HEK293 (cell line): ENCODE measurements around the gene GPR3.

Source experiments
- KLF9 ChIP-seq: fragments of 450-650 bp; formaldehyde crosslinking; IDR thresholded peaks from 2 replicates; pipeline ENCODE4 v1.5.1; 2016; ENCODE audit warnings: missing biosample characterization, missing genetic modification characterization, low read depth
- SALL2 ChIP-seq: fragments of 450-650 bp; formaldehyde crosslinking; IDR thresholded peaks from 2 replicates; pipeline ENCODE4 v1.5.0; 2017; ENCODE audit warnings: missing biosample characterization, mild to moderate bottlenecking, missing genetic modification characterization, borderline replicate concordance
- SCRT1 ChIP-seq: fragments of 450-650 bp; formaldehyde crosslinking; IDR thresholded peaks from 2 replicates; pipeline ENCODE4 v1.5.1; 2016; ENCODE audit warnings: missing biosample characterization, missing genetic modification characterization, borderline replicate concordance
- SP7 ChIP-seq: fragments of 450-650 bp; formaldehyde crosslinking; IDR thresholded peaks from 2 replicates; pipeline ENCODE4 v1.5.1; 2016; ENCODE audit warnings: missing biosample characterization, missing genetic modification characterization
- ZBTB21 ChIP-seq: fragments of 450-650 bp; formaldehyde crosslinking; IDR thresholded peaks from 2 replicates; pipeline ENCODE4 v1.5.1; 2017; ENCODE audit warnings: missing biosample characterization, missing genetic modification characterization
- ZNF114 ChIP-seq: fragments of 450-650 bp; formaldehyde crosslinking; IDR thresholded peaks from 2 replicates; pipeline ENCODE4 v1.5.0; 2017; ENCODE audit warnings: missing biosample characterization, missing genetic modification characterization
- ZNF140 ChIP-seq: fragments of 450-650 bp; formaldehyde crosslinking; IDR thresholded peaks from 2 replicates; pipeline ENCODE4 v1.5.1; 2016; ENCODE audit warnings: missing biosample characterization, missing genetic modification characterization
- ZNF157 ChIP-seq: fragments of 450-650 bp; formaldehyde crosslinking; IDR thresholded peaks from 2 replicates; pipeline ENCODE4 v1.5.1; 2016; ENCODE audit warnings: missing biosample characterization, missing genetic modification characterization
- ZNF221 ChIP-seq: fragments of 450-650 bp; formaldehyde crosslinking; IDR thresholded peaks from 2 replicates; pipeline ENCODE4 v1.5.1; 2017; ENCODE audit warnings: missing biosample characterization, missing genetic modification characterization, borderline replicate concordance
- ZNF24 ChIP-seq: fragments of 450-650 bp; formaldehyde crosslinking; IDR thresholded peaks from 2 replicates; pipeline ENCODE4 v1.5.1; 2016; ENCODE audit warnings: missing biosample characterization, missing genetic modification characterization
- ZNF292 ChIP-seq: fragments of 450-650 bp; formaldehyde crosslinking; IDR thresholded peaks from 2 replicates; pipeline ENCODE4 v1.5.1; 2016; ENCODE audit warnings: low read depth, missing biosample characterization, missing genetic modification characterization, borderline replicate concordance
- ZNF843 ChIP-seq: fragments of 450-650 bp; formaldehyde crosslinking; IDR thresholded peaks from 2 replicates; pipeline ENCODE4 v1.5.1; 2016; ENCODE audit warnings: missing biosample characterization, missing genetic modification characterization
- TF ChIP-seq, protein P1 (sequence below): fragments of 450-650 bp; formaldehyde crosslinking; IDR thresholded peaks from 2 replicates; pipeline ENCODE4 v1.5.1; 2017; ENCODE audit warnings: missing biosample characterization, missing genetic modification characterization
- TF ChIP-seq, protein P2 (sequence below): fragments of 450-650 bp; formaldehyde crosslinking; IDR thresholded peaks from 2 replicates; pipeline ENCODE4 v1.5.1; 2016; ENCODE audit warnings: missing biosample characterization, missing genetic modification characterization
- TF ChIP-seq, protein P3 (sequence below): fragments of 450-650 bp; formaldehyde crosslinking; conservative IDR thresholded peaks from 2 replicates; pipeline ENCODE4 v1.5.1; 2016; ENCODE audit warnings: low read depth, missing biosample characterization, missing genetic modification characterization
- TF ChIP-seq, protein P4 (sequence below): fragments of 450-650 bp; formaldehyde crosslinking; optimal IDR thresholded peaks from 2 replicates; pipeline ENCODE3; 2016; ENCODE audit warnings: missing biosample characterization, mild to moderate bottlenecking, missing genetic modification characterization

Gene GPR3

DNA sequence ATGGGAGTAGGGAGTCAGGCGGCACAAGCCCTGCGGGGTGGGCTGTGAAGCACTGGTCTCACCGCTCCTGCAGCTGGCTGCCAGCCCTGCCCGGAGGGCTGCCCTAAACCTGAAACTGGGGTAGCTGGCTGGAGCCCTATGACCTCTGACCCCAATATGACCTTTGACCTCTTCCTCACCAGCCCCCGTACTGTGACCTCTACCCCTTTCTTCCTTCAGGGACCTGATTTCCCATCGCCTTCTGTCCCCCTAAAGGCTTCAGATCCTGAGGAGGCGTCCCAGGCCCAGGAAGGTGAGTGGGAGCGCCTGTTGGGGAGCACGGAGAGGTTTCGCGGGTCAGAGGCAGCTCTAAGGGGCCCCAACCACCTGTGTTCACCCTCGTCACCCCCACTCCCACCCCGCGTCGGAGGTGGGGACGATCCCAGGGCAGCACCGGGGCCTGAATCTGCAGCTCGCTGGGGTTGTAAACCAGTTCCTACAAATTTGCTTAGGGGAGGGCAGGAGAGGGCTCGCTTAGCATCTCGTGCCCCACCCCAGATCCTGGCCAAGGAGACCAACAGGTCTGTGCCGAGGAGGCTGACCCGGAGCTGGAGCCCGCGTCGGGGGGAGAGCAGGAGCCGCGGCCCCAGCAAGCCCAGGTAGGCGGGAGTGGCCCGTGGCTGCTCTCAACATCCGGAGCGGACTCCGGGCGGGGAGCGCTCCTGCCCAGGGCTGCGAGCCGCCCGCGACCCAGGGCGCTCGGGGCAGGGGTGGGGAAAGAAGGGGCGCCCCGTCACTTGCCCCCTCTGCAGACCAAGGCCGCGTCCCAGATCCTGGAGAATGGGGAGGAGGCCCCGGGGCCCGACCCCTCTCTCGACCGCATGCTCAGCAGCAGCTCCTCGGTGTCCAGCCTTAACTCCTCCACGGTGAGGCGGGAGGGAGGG, 43.3 kb upstream of the GPR3 start (continued):
- TF ChIP-seq SP7 (tag by site-specific recombination) (0 out of 2 replicates have a peak, but pooled peaks have one; percentile 34), KLF9 (tag by site-specific recombination) (0 out of 2 replicates have a peak, but pooled peaks have one; percentile 27), ZNF140 (no peak), ZNF221 (tag by site-specific recombination) (no peak), ZNF24 (no peak), ZNF114 (no peak), ZNF843 (tag by site-specific recombination) (0 out of 2 replicates have a peak, but pooled peaks have one; percentile 5), SALL2 (no peak), ZBTB21 (no peak), ZNF157 (tag by site-specific recombination) (no peak), SCRT1 (tag by site-specific recombination) (peak; percentile 90), ZNF292 (tag by site-specific recombination) (no peak)
- TF ChIP-seq, protein P1, sequence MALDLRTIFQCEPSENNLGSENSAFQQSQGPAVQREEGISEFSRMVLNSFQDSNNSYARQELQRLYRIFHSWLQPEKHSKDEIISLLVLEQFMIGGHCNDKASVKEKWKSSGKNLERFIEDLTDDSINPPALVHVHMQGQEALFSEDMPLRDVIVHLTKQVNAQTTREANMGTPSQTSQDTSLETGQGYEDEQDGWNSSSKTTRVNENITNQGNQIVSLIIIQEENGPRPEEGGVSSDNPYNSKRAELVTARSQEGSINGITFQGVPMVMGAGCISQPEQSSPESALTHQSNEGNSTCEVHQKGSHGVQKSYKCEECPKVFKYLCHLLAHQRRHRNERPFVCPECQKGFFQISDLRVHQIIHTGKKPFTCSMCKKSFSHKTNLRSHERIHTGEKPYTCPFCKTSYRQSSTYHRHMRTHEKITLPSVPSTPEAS (tag by site-specific recombination) = no peak
- TF ChIP-seq, protein P2, sequence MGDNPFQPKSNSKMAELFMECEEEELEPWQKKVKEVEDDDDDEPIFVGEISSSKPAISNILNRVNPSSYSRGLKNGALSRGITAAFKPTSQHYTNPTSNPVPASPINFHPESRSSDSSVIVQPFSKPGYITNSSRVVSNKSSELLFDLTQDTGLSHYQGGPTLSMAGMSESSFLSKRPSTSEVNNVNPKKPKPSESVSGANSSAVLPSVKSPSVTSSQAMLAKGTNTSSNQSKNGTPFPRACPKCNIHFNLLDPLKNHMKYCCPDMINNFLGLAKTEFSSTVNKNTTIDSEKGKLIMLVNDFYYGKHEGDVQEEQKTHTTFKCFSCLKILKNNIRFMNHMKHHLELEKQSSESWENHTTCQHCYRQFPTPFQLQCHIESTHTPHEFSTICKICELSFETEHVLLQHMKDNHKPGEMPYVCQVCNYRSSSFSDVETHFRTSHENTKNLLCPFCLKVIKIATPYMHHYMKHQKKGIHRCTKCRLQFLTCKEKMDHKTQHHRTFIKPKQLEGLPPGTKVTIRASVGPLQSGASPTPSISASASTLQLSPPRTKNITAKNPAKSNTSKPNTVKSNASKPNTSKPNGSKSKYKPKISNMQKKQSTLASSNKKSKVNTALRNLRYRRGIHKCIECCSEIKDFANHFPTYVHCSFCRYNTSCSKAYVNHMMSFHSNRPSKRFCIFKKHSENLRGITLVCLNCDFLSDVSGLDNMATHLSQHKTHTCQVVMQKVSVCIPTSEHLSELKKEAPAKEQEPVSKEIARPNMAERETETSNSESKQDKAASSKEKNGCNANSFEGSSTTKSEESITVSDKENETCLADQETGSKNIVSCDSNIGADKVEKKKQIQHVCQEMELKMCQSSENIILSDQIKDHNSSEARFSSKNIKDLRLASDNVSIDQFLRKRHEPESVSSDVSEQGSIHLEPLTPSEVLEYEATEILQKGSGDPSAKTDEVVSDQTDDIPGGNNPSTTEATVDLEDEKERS (tag by site-specific recombination) = no peak
- TF ChIP-seq, protein P3, sequence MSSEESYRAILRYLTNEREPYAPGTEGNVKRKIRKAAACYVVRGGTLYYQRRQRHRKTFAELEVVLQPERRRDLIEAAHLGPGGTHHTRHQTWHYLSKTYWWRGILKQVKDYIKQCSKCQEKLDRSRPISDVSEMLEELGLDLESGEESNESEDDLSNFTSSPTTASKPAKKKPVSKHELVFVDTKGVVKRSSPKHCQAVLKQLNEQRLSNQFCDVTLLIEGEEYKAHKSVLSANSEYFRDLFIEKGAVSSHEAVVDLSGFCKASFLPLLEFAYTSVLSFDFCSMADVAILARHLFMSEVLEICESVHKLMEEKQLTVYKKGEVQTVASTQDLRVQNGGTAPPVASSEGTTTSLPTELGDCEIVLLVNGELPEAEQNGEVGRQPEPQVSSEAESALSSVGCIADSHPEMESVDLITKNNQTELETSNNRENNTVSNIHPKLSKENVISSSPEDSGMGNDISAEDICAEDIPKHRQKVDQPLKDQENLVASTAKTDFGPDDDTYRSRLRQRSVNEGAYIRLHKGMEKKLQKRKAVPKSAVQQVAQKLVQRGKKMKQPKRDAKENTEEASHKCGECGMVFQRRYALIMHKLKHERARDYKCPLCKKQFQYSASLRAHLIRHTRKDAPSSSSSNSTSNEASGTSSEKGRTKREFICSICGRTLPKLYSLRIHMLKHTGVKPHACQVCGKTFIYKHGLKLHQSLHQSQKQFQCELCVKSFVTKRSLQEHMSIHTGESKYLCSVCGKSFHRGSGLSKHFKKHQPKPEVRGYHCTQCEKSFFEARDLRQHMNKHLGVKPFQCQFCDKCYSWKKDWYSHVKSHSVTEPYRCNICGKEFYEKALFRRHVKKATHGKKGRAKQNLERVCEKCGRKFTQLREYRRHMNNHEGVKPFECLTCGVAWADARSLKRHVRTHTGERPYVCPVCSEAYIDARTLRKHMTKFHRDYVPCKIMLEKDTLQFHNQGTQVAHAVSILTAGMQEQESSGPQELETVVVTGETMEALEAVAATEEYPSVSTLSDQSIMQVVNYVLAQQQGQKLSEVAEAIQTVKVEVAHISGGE (tag by site-specific recombination) = no peak
- TF ChIP-seq, protein P4, sequence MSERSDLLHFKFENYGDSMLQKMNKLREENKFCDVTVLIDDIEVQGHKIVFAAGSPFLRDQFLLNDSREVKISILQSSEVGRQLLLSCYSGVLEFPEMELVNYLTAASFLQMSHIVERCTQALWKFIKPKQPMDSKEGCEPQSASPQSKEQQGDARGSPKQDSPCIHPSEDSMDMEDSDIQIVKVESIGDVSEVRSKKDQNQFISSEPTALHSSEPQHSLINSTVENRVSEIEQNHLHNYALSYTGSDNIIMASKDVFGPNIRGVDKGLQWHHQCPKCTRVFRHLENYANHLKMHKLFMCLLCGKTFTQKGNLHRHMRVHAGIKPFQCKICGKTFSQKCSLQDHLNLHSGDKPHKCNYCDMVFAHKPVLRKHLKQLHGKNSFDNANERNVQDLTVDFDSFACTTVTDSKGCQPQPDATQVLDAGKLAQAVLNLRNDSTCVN (tag by site-specific recombination) = peak; percentile 63
- TF ChIP-seq, all 188 proteins: peak for 38
